ENCODE data around the gene WDR5. TPM values are rescaled to one million over a fixed set of nuclear protein-coding genes. Genes with fewer than 3 reads are reported as not detected.

Gene WDR5
- total and polyA plus RNA-seq, 9 of the 15 experiments (the other 6 are each of a cell fraction or from before 2014, with no cell fraction given) = 3.0 to 56.8 (median 38.6) TPM

- 64% methylated on average over 22 of the region's 29 CpGs for WGBS (ENCODE audit: insufficient coverage, low coverage, missing lambda C conversion rate)
- no peaks in the 10 kb centered on the region for H4K20me1 ChIP-seq (replicated peaks; ENCODE audit: control insufficient read depth, insufficient read depth, low read length)
- no peak overlapping the region for H3K4me2 ChIP-seq (ENCODE audit: insufficient read depth, low read length)
- in situ Hi-C loops (cut with MboI) (loop anchor here (5.0 kb wide), 1 partner anchor 282 kb away; no protein-coding TSS in a partner anchor), intact Hi-C loops (cut with micrococcal nuclease) (loop anchor here (10.0 kb wide), 1 partner anchor 1151 kb away; no protein-coding TSS in a partner anchor)
- no peaks in the 10 kb centered on the region for H3K27me3 ChIP-seq (ENCODE audit: control insufficient read depth in 2 of 2, insufficient read depth in 2 of 2, low read length in 2 of 2)
- DNase-seq (ENCODE audit: extremely low read depth in 1 of 4, low spot score in 3 of 4) (peak in 3 of 4 experiments; percentile 36 to 45 (median 41)), FAIRE-seq (no peak), ATAC-seq (no peak)
- peaks cover 3 to 24% of the 10 kb centered on the region in 2 experiments; a peak in 2 of 5 replicates for H3K4me1 ChIP-seq (replicated peaks in 1 of 2; ENCODE audit: control insufficient read depth in 2 of 2, insufficient read depth in 2 of 2, low read length in 2 of 2)
- TSS peak; percentile 87 for BruUV-seq (replicated peaks)
- no peaks in the 10 kb centered on the region for H3K79me2 ChIP-seq (ENCODE audit: control insufficient read depth, insufficient read depth, low read length)
- no peak overlapping the region for H3K4me3 ChIP-seq
- no peak overlapping the region for H3K27ac ChIP-seq (ENCODE audit: extremely low read depth, low read depth, low read length)
- H3K9me3 ChIP-seq (replicated peaks; ENCODE audit: control insufficient read depth, insufficient read depth, low read depth, low read length) = no peaks in the 10 kb centered on the region; the same call in none of the 2 replicates
- POLR2A ChIA-PET = interaction anchor here (0.6 to 1.5 kb wide), 4 partner anchors 15 to 242 kb away, joined by 3 to 4 read pairs (median 4); partner anchors contain the start of gene WDR5
- no peaks in the 10 kb centered on the region for H3K9me1 ChIP-seq (ENCODE audit: control insufficient read depth, insufficient read depth, low read length)
- no peak overlapping the region for H2AFZ ChIP-seq (ENCODE audit: low read depth, low read length)
- peak overlapping the region in 1 of 2 experiments; percentile 78; a peak in 2 of 4 replicates for H3K9ac ChIP-seq (ENCODE audit: insufficient read depth in 1 of 2, low read depth in 2 of 2, low read length in 2 of 2)
- H3K36me3 ChIP-seq (ENCODE audit: control insufficient read depth, insufficient read depth, low read length) = no peaks in the 10 kb centered on the region; the same call in 2 of the 3 replicates
- CTCF ChIA-PET (ENCODE audit: low intra/inter-chr PET ratio) = no interaction called here
- TF ChIP-seq TAF7 (tag; IDR thresholded peaks at IDR 0.05) = no peak
- TF ChIP-seq KDM1A (IDR thresholded peaks at IDR 0.05) = 0 out of 4 replicates have a peak, but pooled peaks of 1 of the 2 experiments have one; percentile 98
- TF ChIP-seq BHLHE40 (IDR thresholded peaks at IDR 0.05; ENCODE audit: low read length) = peak; percentile 74; the same call in 1 of the 2 replicates
- TF ChIP-seq ZNF740 (CRISPR knock-in tag; IDR thresholded peaks at IDR 0.05) = peak; percentile 61; the same call in 1 of the 2 replicates
- TF ChIP-seq ZNF740 (tag; IDR thresholded peaks at IDR 0.05) = no peak
- no peak; the same call in 1 of the 2 replicates for TF ChIP-seq ZFP91 (CRISPR knock-in tag; IDR thresholded peaks at IDR 0.05)
- peak; percentile 14; the same call in 1 of the 2 replicates for TF ChIP-seq ZNF609 (CRISPR knock-in tag; IDR thresholded peaks at IDR 0.05; ENCODE audit: borderline replicate concordance)
- no peak for TF ChIP-seq FOXK2 (conservative IDR thresholded peaks at IDR 0.05 in 1 of 2, IDR thresholded peaks at IDR 0.05 in 1 of 2; ENCODE audit: low read depth in 2 of 2)
- 0 out of 2 replicates have a peak, but pooled peaks have one; percentile 3 for TF ChIP-seq E2F4 (CRISPR knock-in tag; IDR thresholded peaks at IDR 0.05; ENCODE audit: low read depth)
- TF ChIP-seq ZNF707 (CRISPR knock-in tag; conservative IDR thresholded peaks at IDR 0.05) = no peak
These were observed 29.8 kb downstream of the WDR5 start for GRCh38 chr9:134165357-134166315.

Data from K562 (cell line).